CD4-positive, alpha-beta T cell treated with Interleukin-4 for 4 hours (primary cell): ENCODE results near the gene ZNF425.
A peak's percentile ranks its signal among the peaks of the same experiment; 100 is the strongest.
"Not testable (repeated sequence)": the region's sequence is repeated elsewhere in the genome, so short reads cannot be mapped to it uniquely, and the experiment has no call there.

Source experiments
- DNase-seq: peaks from one replicate; pipeline ENCODE4 v3.0.0-alpha.2; 2020

Gene ZNF425

DNA sequence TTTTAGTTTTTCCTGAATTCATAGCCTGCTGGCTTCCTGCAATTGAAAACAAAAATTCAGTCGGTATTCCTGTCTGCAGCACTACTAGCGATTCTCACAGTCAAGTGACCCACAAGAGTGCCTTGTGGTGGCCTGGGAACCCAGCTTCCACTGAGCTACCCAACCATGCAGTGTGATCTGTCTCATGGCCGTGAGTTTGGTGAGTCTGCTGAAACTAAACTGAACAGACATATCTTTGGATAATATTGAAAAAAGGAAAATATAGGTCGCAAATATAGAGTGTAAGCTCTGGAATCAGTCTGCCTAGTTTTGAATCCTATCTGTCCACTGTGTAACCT, 53.7 kb downstream of the ZNF425 start:
- DNase-seq = no peak

DNA sequence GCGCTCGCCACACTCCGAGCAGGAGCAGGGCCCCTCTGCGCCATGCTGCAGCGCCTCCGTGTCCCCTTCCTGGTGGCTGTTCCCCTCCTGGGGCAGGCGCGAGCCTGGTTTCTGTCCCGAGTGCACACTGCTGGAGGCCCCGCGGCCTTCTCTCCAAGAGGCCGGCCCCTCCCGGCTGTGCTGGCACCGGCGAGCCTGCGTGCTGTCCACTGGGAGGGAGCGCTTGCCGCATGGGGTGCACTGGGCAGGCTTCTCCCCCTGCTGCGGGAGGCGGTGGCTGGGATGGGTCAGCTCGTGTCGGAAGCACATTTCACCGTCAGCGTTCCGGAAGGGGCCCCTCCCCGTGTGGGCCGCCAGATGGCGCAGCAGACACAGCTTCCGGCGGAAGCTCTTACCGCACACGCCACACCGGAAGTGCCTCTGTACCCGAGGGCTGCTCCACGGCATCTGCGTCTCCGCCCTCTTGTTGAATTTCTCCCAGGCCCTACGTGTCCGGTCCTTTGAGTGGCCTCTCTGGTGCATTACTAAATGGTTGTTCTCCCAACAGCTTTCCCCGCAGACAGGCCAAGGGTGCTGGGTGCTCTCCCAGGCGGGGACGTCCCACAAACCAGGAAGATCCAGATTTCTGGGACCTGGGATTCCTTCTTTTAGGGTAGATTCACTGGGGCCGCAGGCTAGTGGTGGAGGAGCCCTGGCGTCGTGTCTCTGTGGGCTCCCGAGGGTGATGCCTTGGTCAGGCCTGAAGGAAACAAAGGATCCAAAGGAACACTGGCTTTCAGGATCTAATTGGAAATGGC, 54.3 kb downstream of the ZNF425 start:
- peak; percentile 35 for DNase-seq

DNA sequence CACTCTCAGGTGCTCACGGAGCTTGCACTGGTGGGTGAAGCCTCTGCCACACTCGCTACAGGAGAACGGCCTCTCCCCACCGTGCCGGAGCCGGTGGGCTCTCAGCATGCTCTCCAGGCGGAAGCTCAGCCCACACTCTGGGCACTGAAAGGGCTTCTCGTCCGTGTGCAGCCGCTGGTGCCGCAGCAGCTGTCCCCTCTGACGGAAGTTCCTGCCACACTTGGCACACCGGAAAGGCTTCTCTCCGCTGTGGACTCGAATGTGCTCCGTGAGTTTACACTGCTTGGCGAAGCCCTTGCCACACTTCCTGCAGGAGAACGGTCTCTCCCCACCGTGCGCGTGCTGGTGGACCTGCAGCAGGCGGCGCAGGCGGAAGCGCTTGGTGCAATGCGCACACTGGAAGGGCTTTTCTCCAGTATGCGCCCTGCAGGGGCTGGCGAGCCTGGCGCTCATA, 54.9 kb downstream of the ZNF425 start:
- no peak for DNase-seq

DNA sequence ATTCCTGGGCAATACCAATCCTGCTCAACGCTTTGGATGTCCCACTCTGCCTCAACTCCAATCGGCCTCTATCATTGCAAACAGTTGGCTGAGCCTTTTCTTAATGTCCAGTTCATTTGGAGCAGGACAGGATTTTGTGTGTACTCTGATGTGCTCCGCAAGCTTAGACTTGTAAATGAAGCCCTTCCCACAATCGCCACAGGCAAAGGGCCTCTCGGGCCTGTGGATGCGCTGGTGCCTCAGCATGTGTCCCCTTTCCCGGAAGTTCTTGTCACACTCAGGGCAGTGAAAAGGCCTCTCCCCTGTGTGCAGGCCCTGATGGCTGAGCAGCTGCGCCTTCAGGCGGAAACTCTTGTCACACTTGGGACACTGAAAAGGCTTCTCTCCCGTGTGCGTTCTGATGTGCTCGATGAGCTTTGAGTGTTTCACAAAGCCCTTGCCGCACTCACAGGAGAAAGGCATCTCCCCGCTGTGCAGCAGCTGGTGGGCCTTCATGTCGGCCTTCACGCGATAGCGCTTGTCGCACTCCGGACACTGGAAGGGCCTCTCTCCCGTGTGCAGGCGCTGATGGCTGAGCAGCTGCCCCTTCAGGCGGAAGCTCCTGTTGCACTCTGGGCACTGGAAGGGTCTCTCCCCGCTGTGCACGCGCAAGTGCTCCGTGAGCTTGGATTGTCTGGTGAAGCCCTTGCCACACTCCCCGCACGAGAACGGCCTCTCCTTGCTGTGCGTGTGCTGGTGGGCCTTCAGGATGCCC, 55.6 kb downstream of the ZNF425 start:
- DNase-seq = no peak

DNA sequence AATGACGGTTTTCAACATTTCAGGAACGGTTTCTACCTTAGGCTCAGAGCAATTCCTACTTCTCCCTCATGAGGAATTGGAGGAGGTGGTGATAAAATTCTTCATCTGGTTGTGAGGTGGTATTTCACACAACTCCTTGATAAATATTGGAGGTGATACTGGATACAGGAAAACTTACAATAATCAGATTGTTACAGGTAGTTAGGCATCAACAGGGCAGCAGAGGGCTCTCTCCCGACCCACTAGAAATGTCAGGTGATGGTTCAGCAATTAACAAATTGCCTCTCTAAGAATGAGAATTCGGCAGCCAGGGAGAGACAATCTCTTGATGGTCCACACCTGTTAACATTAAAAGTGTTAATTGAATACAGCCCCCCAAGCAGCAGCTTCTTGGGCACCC, 58.3 kb downstream of the ZNF425 start:
- no peak for DNase-seq

DNA sequence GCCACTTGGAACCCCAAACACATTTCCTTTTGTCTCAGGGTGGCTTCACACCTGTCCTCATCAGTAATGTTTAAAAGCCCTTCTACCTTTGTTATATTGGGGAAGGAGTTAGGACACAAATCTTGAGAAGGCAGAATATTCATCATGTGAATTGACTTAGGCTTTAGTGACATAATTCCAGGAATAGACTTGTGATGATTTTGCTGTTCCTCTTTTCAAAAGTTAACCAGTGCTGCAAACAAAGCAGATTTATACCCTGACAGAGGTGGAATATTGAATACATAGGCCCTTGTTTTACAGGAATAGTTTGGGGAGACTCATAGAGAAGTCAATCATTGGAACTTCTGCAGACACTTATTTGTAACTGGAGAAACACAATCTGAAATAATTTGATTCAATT, 62.6 kb downstream of the ZNF425 start:
- no peak for DNase-seq

DNA sequence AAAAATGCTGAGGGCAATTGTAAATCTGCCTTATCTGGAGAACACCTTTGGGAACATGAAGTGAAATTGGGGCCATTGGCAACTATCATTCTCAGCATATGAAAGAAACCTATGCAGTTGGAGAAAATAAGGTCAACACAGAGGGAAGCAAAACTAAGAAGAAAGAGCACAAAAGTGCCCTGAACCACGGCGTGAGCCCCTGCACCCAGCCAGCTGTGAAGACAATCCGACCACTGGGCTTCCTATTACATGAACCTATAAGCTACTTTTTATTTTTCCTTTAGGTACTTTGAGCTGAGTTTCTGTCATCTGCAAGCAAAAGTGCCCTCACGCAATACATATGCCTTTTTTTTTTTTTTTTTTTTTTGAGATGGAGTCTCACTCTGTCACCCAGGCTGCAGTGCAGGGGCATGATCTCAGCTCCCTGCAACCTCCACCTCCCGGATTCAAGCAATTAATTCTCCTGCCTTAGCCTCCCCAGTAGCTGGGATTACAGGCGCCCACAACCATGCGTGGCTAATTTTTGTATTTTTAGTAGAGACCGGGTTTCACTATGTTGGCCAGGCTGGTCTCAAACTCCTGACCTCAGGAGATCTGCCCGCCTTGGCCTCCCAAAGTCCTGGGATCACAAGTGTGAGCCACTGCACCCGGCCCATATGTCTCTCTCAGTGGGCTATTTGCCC, 63.8 kb downstream of the ZNF425 start:
- not testable (repeated sequence) for DNase-seq

DNA sequence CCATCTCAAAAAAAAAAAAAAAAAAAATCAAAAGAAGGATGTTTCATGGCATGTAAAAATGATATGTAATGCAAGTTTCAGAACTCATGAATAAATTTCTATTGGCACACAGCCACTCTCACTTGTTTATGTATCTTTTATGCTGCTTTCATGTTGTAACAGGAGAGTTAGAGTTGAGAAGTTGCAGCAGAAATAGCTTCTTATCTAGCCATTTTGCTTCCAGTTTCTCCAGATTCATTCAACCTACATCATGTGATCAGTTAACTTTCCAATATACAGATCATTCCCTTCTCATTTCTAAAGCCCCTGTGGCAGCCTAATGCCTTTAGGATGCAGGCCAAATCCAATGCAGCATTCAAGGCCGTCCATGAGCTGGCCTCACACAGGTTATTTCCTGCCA, 66.0 kb downstream of the ZNF425 start:
- DNase-seq = no peak

DNA sequence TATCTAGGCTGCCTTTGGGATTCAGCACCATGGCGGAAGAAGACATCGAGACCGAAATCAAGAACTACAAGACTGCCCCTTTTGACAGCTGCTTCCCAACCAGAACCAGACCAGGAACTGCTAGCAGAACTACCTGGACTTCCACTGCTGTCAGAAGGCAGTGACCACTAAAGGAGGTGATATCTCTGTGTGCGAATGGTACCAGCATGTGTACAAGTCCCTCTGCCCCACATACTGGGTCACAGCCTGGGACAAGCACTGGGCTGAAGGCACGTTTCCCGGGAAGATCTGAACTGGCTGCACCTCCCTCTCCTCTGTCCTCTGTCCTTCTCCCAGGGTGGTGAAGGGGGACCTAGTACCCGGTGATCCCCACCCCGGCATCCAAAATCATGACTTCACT, 72.2 kb downstream of the ZNF425 start:
- no peak for DNase-seq

DNA sequence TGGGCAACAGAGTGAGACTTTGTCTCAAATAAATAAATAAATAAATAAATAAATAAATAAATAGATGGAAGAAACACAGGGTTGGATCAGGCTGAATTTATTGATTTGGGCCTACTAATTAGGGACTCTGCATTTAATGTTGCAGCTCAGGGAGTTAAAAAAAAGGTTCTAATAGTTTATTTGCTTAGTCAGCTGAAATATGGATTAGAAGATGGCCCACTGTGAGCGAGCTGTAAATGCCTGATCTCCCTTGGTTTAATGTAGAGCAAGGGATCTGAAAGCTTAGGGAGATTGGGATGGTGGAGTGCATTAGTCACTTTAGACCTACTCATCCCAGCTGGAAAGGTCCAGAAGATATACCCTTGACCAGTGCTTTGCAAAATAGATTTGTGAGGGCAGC, 72.7 kb downstream of the ZNF425 start:
- DNase-seq = no peak
